Muscle layer of duodenum (tissue), 2 donors: ENCODE measurements around the gene ELP4.
"Not testable (repeated sequence)": the region's sequence is repeated elsewhere in the genome, so short reads cannot be mapped to it uniquely, and the experiment has no call there.

Experiments
- H3K27ac ChIP-seq: one replicate; pipeline ENCODE4 v1.7.0; 2013; ENCODE audit warnings: mild to moderate bottlenecking, low read length
- H3K27me3 ChIP-seq: one replicate; pipeline ENCODE4 v1.7.0; 2013; ENCODE audit warnings: low read depth, mild to moderate bottlenecking, control low read depth, low read length
- H3K36me3 ChIP-seq, 2 donors: one replicate each; pipeline ENCODE4 v1.7.0; 2013; ENCODE audit warnings: low read length in 2 of 2, control low read depth in 1 of 2, mild to moderate bottlenecking in 1 of 2; ENCODE audit not compliant: insufficient read depth in 2 of 2, control insufficient read depth in 1 of 2
- H3K4me1 ChIP-seq, 2 donors: one replicate each; pipeline ENCODE4 v1.7.0; 2013; ENCODE audit warnings: low read length in 2 of 2, mild to moderate bottlenecking in 2 of 2, control low read depth in 1 of 2, moderate library complexity in 1 of 2; ENCODE audit not compliant: insufficient read depth in 2 of 2, control insufficient read depth in 1 of 2
- H3K4me3 ChIP-seq, 2 donors: one replicate each; pipeline ENCODE4 v1.7.0; 2013; ENCODE audit warnings: low read length in 2 of 2, low read depth in 1 of 2, mild to moderate bottlenecking in 1 of 2
- H3K9me3 ChIP-seq, 2 donors: one replicate each; pipeline ENCODE4 v1.7.0; 2013; ENCODE audit warnings: low read length in 2 of 2, control low read depth in 1 of 2, mild to moderate bottlenecking in 1 of 2; ENCODE audit not compliant: control insufficient read depth in 1 of 2
- donor health status: healthy.

The ELP4 gene

GRCh38 chr11:31646216-31646615 is 136.6 kb downstream of the ELP4 start:
- Histone ChIP-seq H3K27ac (no peak overlapping the region), H3K4me3 (no peak overlapping the region), H3K36me3 (no peaks in the 10 kb centered on the region), H3K9me3 (no peaks in the 10 kb centered on the region), H3K4me1 (peaks cover 0 to 9% of the 10 kb centered on the region in 2 donors), H3K27me3 (no peaks in the 10 kb centered on the region)

- H3K27me3 ChIP-seq = no peaks in the 10 kb centered on the region
- no peak overlapping the region for H3K4me3 ChIP-seq
- no peak overlapping the region for H3K27ac ChIP-seq
- no peaks in the 10 kb centered on the region for H3K36me3 ChIP-seq
- peaks cover 0 to 9% of the 10 kb centered on the region in 2 donors for H3K4me1 ChIP-seq
- no peaks in the 10 kb centered on the region for H3K9me3 ChIP-seq
These were observed 139.8 kb downstream of the ELP4 start for GRCh38 chr11:31649129-31649966.

- no peaks in the 10 kb centered on the region for H3K36me3 ChIP-seq
- H3K27ac ChIP-seq = no peak overlapping the region
- H3K27me3 ChIP-seq = no peaks in the 10 kb centered on the region
- no peaks in the 10 kb centered on the region for H3K9me3 ChIP-seq
- H3K4me1 ChIP-seq = no peaks in the 10 kb centered on the region
- no peak overlapping the region for H3K4me3 ChIP-seq
These were observed 141.6 kb downstream of the ELP4 start for GRCh38 chr11:31651208-31651607.

- Histone ChIP-seq H3K27ac (no peak overlapping the region), H3K4me3 (no peak overlapping the region)
These were observed 142.3 kb downstream of the ELP4 start for GRCh38 chr11:31651822-31652221.

GRCh38 chr11:31652528-31652927 is 143.0 kb downstream of the ELP4 start:
- no peaks in the 10 kb centered on the region for H3K36me3 ChIP-seq
- H3K9me3 ChIP-seq = no peaks in the 10 kb centered on the region
- no peak overlapping the region for H3K4me3 ChIP-seq
- no peaks in the 10 kb centered on the region for H3K4me1 ChIP-seq
- H3K27me3 ChIP-seq = no peaks in the 10 kb centered on the region
- no peak overlapping the region for H3K27ac ChIP-seq

More at GRCh38 chr11:31651822-31652221, 142.3 kb downstream of the ELP4 start:
- Histone ChIP-seq H3K4me1 (no peaks in the 10 kb centered on the region), H3K27me3 (no peaks in the 10 kb centered on the region), H3K9me3 (no peaks in the 10 kb centered on the region), H3K36me3 (no peaks in the 10 kb centered on the region)

- no peaks in the 10 kb centered on the region for H3K36me3 ChIP-seq
- H3K4me1 ChIP-seq = no peaks in the 10 kb centered on the region
- H3K4me3 ChIP-seq = no peak overlapping the region
- H3K27ac ChIP-seq = no peak overlapping the region
- no peaks in the 10 kb centered on the region for H3K27me3 ChIP-seq
- no peaks in the 10 kb centered on the region for H3K9me3 ChIP-seq
These were observed 145.9 kb downstream of the ELP4 start for GRCh38 chr11:31655483-31655882.

GRCh38 chr11:31656051-31656450 is 146.5 kb downstream of the ELP4 start:
- Histone ChIP-seq H3K27ac (no peak overlapping the region), H3K4me1 (no peaks in the 10 kb centered on the region), H3K4me3 (no peak overlapping the region), H3K9me3 (no peaks in the 10 kb centered on the region), H3K36me3 (no peaks in the 10 kb centered on the region), H3K27me3 (no peaks in the 10 kb centered on the region)

GRCh38 chr11:31657091-31657490 is 147.5 kb downstream of the ELP4 start:
- Histone ChIP-seq H3K4me1 (no peaks in the 10 kb centered on the region), H3K4me3 (no peak overlapping the region), H3K36me3 (no peaks in the 10 kb centered on the region), H3K9me3 (no peaks in the 10 kb centered on the region), H3K27me3 (no peaks in the 10 kb centered on the region), H3K27ac (no peak overlapping the region)

GRCh38 chr11:31664129-31664528 is 154.6 kb downstream of the ELP4 start:
- Histone ChIP-seq H3K4me3 (no peak overlapping the region), H3K27ac (no peak overlapping the region), H3K27me3 (no peaks in the 10 kb centered on the region), H3K4me1 (no peaks in the 10 kb centered on the region), H3K36me3 (peaks cover 0 to 3% of the 10 kb centered on the region in 2 donors), H3K9me3 (no peaks in the 10 kb centered on the region)

GRCh38 chr11:31664954-31665353 is 155.4 kb downstream of the ELP4 start:
- Histone ChIP-seq H3K4me1 (no peaks in the 10 kb centered on the region), H3K27me3 (no peaks in the 10 kb centered on the region), H3K36me3 (peaks cover 0 to 3% of the 10 kb centered on the region in 2 donors), H3K4me3 (no peak overlapping the region), H3K9me3 (no peaks in the 10 kb centered on the region), H3K27ac (no peak overlapping the region)

GRCh38 chr11:31671681-31672080 is 162.1 kb downstream of the ELP4 start:
- Histone ChIP-seq H3K4me3 (no peak overlapping the region), H3K27me3 (no peaks in the 10 kb centered on the region), H3K36me3 (no peaks in the 10 kb centered on the region), H3K4me1 (no peaks in the 10 kb centered on the region), H3K9me3 (no peaks in the 10 kb centered on the region), H3K27ac (no peak overlapping the region)

GRCh38 chr11:31673108-31673507 is 163.5 kb downstream of the ELP4 start:
- not testable (repeated sequence) for H3K9me3 ChIP-seq, H3K4me1 ChIP-seq, H3K27me3 ChIP-seq, H3K36me3 ChIP-seq, H3K4me3 ChIP-seq, H3K27ac ChIP-seq
